ENCODE results near the gene BTBD18.

GRCh38 chr11:57785072-57785471 is 33.5 kb upstream of the BTBD18 start:
- TF ChIP-seq EZH2 (IDR thresholded peaks at IDR 0.05; ENCODE audit: low read length, missing control alignments), result no peak
- TF ChIP-seq, protein P1, sequence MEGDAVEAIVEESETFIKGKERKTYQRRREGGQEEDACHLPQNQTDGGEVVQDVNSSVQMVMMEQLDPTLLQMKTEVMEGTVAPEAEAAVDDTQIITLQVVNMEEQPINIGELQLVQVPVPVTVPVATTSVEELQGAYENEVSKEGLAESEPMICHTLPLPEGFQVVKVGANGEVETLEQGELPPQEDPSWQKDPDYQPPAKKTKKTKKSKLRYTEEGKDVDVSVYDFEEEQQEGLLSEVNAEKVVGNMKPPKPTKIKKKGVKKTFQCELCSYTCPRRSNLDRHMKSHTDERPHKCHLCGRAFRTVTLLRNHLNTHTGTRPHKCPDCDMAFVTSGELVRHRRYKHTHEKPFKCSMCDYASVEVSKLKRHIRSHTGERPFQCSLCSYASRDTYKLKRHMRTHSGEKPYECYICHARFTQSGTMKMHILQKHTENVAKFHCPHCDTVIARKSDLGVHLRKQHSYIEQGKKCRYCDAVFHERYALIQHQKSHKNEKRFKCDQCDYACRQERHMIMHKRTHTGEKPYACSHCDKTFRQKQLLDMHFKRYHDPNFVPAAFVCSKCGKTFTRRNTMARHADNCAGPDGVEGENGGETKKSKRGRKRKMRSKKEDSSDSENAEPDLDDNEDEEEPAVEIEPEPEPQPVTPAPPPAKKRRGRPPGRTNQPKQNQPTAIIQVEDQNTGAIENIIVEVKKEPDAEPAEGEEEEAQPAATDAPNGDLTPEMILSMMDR (conservative IDR thresholded peaks at IDR 0.05 in 1 of 2, IDR thresholded peaks at IDR 0.05 in 1 of 2; ENCODE audit: low read depth in 1 of 2, low read length in 2 of 2), result no peak

All from fibroblast of lung (primary cell).